Vagina (tissue), 2 donors: ENCODE data around the gene TSPYL4.

Experiments
- CTCF ChIP-seq, 3 experiments: fragments of 450-650 bp in 2 of 3; fragments of 200-600 bp in 1 of 3; sonication (generic) in 1 of 3; IDR thresholded peaks; one replicate each; pipeline ENCODE4 v1.5.1; 2017 to 2019; ENCODE audit warnings: antibody characterized with exemption in 3 of 3, mild to moderate bottlenecking in 2 of 3, moderate library complexity in 2 of 3
- POLR2A ChIP-seq, 2 donors: fragments of 450-650 bp; IDR thresholded peaks; one replicate each; pipeline ENCODE4 v1.6.1; 2017; ENCODE audit warnings: antibody characterized with exemption in 2 of 2, mild to moderate bottlenecking in 2 of 2, moderate library complexity in 2 of 2
- POLR2AphosphoS5 ChIP-seq, 2 donors: sonication (generic); formaldehyde crosslinking; IDR thresholded peaks; one replicate each; pipeline ENCODE4 v1.9.0; 2017; ENCODE audit warnings: antibody characterized with exemption in 2 of 2, mild to moderate bottlenecking in 2 of 2, low read depth in 1 of 2; ENCODE audit not compliant: insufficient read depth in 1 of 2

GRCh38 chr6:116298273-116298672 lies 44.4 kb upstream of the TSPYL4 start:
- no peak for TF ChIP-seq POLR2A (IDR thresholded peaks at IDR 0.05)
- TF ChIP-seq CTCF (IDR thresholded peaks at IDR 0.05) = no peak
- no peak for TF ChIP-seq POLR2AphosphoS5 (IDR thresholded peaks at IDR 0.05; ENCODE audit: insufficient read depth in 1 of 2, low read depth in 1 of 2)
